Stimulated activated CD4-positive, alpha-beta T cell treated with anti-CD3 and anti-CD28 coated beads, Interleukin-1b, Interleukin-23, amount 100 ng/mL, for 48 hours (primary cell): ENCODE results near the gene SYPL2.
"Not testable (repeated sequence)": the region's sequence is repeated elsewhere in the genome, so short reads cannot be mapped to it uniquely, and the experiment has no call there.

Experiments
- DNase-seq: peaks from one replicate; pipeline ENCODE4 v3.0.0-alpha.2; 2020

SYPL2 gene

DNA sequence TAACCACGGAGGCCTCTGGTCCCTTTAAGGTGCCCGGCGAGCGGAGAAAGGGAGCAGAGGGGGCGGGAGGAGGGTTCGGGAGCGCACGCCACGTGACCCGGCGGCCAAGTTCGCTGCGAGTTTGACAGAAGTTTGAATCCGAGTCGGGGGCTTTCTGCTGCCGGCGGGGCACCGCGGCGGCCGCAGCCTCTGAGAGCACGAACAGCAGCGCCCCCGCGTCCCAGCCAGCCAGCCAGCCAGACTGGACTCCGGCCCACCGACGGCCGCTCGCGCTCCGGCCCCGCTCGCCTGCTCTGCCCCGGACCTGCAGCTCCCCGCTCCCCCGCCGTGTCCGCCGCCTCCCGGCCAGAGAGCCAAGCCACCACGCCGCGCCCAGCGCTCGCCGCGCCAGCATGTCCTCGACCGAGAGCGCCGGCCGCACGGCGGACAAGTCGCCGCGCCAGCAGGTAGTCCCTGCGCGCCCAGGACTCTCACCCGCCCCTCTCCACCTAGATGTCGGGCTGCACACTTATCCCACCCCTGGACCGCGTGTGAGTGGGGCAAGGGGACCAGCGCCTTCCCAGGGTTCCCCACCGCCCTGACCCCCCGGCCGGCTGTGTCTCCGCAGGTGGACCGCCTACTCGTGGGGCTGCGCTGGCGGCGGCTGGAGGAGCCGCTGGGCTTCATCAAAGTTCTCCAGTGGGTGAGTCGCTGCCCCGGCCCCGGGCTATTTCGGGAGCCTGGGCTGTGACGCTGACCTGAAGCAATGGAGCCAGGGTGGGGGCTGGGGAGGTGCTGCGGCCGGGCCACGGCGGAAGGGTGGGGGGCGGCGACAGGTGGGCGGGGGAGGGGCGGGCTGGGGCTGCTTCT lies at the start of gene SYPL2:
SYPL2 (plus strand) TSS at position 95 of the 849 bp plus-strand sequence; CDS start at position 393, 298 bp downstream.
- no peak for DNase-seq

DNA sequence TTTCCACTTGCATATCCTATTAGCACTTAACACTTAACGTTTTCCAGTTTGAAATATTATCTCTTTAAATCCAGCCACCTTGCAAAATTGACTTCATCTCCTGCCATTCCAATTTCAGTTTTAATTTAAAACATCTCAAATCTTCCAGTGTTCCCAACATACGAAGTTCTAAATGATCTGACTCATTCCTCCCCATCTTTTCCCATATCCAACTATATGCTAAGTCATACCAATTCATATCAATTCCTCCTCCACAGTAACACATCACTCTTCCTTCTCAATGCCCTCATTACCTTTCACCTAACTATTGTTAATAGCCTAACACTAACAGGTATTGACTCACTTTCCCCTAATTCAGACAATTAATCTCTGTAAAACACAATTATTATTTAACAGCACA lies 42.8 kb upstream of the SYPL2 start:
- no peak for DNase-seq

DNA sequence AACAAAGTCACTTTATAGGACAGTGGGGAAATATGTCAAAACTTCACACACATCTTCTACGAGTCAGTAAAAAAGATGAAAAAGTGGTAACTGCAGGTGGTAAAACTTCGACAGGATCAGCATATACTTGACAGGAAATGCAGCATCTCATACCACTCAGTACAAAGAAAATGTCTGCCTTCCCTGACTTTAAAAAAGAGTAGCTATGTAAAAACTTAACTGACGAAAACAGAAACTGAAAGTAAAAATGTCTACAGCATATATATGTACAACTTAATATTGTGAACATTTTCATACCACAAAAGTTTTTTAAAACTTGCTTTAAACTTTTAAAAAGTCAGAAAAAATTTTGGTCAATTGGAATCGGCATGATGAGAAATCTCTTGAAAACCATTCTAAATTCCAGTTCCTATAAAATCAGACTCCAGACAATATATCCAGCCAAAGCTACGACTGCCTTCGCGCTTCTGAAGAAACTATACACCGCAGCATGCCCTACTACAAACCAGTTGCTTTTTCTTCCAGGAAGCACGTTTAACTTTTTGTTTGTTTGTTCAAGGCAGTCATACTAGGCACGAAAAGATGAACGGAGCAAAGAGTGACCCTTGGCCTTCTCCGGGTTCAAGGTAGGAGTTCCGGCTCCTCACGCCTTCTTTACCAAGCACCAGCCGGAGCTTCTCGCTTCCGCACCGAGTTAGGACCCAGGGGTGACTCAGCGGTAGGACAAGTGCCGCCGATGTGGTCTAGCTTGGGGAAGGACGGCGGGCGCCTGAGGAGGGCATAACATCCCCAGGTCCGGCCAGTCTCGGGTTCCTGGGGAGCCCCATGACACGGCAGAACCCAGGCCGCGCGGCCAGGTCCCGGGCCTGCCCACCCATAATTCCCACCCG lies 40.7 kb upstream of the SYPL2 start:
- peak; percentile 78 for DNase-seq

DNA sequence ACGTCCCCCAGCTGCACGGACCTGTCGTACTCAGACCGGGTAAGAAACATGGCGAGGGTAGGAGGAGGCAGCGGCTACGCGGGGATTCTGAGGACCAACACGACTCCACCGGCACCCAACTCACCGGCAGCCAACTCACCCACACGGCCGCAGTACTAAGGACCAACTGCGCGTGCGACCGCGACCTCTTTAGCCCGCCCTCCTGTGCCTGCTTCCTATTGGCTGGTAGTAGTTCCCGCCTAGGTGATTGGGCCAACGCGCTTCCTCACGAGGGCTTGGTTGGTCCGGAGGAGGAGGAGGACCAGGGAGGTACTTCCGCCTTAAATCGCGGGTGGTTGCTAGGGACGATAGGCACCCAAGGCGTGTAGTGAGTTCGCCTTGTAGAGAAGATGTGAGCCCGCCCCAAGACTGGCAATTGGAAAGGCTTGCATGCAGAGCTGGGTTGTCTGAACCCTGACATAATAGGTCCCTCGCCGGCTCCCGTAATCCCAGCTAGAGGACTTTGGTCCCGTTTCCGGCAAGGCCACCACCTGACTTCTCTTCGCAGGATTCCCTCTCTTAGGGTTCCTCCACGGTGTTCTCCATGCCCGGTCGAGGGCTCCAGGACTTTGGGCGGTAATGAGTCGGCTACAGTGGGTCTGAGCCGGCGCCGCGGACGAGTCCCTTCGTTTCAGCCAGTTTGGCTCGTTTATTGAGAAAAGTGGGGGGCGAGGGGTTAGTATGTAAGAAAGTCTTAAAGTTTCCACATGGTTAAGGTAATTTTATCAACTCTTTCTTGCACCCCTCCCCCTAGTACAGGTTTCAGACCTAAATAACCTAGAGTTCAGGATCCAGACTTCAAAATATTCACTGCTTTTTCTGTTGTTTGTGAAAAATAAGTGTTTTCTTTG lies 39.8 kb upstream of the SYPL2 start, which contains the start of gene PSMA5:
PSMA5 (minus strand) TSS at position 168 of the 890 bp plus-strand sequence; CDS start at position 50, 118 bp downstream.
- DNase-seq, result peak; percentile 98

DNA sequence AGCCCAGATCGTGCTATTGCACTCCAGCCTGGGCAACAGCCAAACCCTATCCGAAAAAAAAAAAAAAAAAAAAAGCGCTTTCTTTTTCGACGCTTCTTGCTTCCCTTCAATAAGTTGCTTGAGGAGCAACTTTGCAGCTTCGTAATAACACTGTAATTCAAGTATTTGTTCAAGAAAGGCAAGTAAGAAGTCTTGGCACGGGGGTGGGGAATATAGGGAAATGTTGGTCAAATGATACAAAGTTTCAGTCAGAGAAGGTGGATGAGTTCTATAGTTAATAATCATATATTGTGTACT lies 39.2 kb upstream of the SYPL2 start:
- no peak for DNase-seq

DNA sequence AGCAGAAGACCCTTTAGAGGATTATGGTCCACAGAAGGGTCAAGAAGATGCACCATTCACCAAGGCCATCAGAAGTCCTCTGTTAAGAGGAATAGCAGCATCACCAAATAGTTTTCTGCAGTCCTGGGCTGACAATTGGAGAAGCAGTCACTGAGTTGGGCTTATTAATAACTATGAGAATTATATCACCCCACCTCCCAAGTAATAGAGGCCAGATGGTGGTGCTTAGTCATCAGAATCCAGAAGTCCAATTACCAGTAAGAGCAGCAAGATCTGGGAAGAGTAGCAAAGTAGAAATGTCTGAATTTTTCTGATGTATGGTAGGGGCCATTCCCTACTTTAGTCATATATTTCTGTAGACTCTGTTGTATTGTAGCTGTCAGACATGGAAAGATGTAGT lies 34.0 kb upstream of the SYPL2 start:
- no peak for DNase-seq

DNA sequence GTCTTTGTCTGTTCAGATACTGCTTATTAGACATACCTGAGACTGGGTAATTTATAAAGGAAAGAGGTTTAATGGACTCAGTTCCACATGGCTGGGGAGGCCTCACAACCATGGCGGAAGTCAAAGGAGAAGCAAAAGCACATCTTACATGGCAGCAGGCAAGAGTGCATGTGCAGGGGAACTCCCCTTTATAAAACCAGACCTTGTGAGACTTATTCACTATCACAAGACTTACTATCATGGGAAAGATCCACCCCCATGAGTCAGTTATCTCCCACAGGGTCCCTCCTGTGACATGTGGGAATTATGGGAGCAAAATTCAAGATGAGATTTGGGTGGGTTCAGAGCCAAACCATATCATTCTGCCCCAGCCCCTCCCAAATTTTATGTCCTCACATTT lies 33.0 kb upstream of the SYPL2 start:
- no peak for DNase-seq

DNA sequence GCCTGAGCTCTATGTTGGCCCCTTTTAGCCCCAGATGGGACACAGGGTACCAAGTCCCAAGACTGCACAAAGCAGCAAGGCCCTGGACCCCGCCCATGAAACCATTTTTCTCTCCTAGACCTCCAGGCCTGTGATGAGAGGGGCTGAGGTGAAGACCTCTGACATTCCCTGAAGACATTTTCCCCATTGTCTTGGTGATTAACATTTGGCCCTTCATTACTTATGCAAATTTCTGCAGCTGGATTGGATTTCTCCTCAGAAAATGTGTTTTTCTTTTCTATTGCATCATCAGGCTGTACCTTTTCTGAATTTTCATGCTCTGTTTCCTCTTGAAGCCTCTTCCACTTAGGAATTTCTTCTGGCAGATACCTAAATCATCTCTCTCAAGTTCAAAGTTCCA lies 31.9 kb upstream of the SYPL2 start:
- no peak for DNase-seq

DNA sequence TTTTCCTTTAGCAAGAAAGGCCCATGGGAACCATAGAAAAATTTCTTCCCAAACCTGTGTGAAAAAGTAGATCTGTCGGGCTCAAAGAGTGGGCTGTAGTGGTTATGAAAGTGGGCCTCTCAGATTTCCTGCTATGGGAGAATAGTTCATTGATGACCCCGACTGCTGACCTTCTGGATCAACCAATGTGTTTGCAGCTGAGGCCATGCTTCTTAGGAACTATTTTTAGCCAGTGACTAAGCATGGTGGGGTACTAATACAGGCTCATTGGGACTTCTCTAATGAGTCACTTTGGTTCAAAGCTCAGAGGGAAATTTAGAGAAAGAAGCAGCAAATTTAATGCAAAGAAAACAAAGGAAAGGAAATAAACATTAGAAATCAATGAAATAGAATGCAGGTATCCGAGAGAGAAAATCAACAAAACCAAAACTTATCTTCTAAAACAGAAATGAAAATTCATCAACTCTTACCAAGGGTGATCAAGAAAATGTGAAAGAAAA lies 27.5 kb upstream of the SYPL2 start:
- DNase-seq, result no peak

DNA sequence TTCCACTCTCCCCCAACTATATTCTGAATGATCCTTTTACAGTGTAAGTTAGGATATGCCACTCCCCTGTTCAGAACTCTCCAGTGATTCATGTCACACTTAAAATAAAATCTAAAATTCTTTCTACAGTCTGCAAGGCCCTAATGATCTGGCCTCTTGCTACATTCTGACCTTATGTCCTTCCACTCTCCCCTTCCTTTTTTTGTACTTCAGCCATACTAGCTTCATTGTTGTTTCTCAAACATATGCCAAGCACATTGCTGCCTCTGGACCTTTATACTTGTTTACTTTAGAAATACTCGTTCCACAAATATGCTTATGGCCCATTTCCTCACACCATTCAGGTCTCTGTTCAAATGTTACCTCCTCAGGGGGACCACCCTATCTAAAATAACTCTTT lies 25.3 kb upstream of the SYPL2 start:
- DNase-seq, result no peak

DNA sequence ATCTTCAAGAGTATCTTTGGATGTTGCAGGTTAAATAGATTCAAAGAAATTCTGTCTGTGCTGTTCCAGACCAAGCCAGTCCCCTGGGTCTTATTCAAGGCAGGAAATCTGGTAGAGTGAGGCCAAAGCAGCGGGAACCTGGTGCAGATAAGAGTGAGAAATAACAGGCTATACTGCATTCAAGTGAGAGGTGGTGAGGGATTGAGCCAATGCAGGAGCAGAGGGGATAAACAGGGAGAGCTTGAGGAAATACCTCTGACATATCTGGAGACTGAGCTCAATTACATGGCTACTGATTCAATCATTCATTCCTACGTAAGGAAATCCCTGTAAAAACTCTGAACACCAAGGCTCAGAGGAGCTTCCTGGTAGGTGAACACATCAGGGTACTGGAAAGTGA lies 22.9 kb upstream of the SYPL2 start:
- no peak for DNase-seq

DNA sequence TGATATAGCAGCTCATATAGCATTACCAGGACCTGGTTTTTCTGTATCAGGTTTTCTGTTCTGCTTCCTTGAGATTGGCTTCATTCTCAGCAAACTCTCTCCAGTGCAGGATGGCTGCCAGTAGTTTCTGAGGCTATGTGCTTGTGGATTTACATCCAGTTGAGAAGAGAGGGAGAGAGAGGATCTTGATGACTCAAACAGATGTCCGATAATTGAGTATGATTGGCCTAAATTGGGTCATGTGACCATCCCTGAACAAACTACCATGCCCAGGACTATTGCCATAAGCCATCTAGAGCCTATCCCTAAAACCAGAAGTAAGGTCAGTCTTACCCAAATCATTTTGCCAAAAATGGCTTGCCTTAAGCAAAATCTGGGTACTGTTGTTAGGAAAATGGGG lies 22.0 kb upstream of the SYPL2 start:
- DNase-seq, result no peak

DNA sequence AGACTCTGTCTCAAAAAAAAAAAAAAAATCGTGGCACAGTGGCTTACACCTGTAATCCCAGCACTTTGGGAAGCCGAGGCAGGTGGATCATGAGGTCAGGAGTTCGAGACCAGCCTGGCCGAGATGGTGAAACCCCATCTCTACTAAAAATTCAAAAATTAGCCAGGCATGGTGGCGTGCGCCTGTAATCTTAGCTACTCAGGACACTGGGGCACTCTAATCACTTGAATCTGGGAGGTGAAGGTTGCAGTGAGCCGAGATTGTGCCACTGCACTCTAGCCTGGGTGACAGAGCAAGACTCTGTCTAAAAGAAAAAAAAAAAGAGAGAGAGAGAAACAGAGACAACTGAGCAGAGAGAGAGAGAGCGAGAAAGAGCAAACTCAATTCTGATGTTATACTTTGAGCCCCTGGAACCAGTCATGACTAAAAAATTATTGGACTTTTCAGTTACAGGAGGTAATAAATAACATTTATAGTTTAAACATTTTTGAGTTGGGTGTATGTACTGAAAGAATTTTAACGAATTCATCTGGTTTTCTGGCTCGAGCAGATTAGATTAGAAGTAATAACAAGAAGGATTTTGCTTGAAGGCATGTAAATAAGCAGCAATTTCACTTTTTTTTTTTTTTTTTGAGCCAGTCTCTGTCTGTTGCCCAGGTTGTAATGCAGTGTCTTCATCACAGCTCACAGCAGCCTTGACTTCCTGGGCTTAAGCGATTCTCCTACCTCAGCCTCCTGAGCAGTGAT lies 20.2 kb upstream of the SYPL2 start:
- DNase-seq, result not testable (repeated sequence)

DNA sequence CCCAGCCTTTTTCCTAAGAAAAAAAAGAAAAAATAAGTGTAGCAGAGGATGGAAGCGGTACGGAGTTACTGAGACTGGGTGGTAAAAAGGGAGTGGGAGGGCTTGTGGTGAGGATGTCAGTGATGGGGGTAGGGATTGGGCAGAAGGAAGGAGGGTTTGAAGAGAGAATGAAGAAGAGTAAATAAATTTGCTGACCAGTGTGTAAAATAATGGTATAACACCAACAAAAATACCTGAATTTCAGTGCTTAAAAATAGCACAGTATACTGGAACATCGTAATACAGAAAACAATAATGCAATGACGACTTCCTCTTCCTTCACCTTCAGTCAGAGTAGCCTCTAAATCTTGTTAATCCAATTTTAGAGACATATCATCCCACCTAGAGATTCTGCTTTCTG lies 18.8 kb upstream of the SYPL2 start:
- DNase-seq, result no peak

DNA sequence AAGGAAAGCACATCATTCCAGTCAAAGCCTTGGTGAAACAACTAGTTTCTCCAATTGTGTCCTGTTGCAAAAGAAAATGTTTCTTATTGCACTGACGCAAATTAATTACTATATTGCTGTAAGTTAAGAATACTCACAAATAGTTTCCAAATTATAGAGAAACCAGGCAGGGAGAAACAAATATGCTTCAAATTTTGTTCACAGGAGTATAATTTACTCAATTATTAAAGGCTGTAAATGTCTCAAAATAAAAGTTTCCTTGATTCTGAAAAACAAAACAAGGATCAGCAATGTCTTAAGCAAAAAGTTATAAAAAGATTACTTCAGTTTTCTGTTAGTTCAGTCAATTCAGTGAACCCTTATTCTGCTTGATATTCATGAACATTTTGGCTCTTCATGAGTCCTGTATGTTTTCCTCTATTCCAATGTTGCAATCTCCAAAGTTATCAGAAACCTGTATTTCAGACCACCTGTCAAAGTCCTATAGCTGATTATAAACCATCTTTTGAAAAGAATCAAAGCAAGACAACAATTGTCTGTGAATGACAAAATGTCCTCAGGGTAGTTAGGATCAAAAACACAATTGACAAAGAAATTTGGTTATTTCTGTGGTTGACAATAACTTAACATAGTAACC lies 11.7 kb upstream of the SYPL2 start:
- DNase-seq, result no peak

DNA sequence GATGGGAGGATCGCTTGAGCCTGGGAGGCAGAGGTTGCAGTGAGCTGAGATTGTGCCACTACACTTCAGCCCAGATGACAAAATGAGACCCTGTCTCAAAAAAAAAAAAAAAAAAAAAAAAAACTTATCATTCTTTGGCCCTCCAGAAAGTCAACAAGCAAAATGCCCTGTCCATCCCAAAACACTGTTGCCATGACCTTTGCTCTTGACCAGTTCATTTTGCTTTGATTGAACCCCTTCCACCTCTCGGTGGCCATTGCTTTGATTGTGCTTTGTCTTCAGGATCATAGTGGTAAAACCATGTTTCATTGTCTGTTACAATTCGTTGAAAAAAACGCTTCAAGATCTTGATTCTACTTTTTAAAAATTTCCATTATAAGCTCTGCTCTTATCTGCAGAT lies 8.5 kb upstream of the SYPL2 start:
- DNase-seq, result no peak

DNA sequence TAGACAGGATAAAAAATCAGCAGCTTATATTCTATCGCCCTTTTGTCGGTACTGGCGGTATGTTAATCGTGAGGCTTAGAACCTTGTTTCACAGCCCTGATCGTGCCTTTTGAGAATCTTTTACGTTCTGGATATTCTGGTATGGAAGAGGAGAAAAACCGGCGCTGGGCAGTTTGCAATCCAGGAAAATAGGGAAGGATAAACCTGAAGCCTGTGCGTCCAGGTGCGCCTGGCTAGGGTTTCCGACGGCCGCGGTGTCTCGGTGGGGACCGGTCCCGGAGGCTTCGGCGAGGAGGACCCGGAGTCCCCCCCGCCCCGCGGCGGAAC lies 258 bp upstream of the SYPL2 start:
- DNase-seq, result no peak

DNA sequence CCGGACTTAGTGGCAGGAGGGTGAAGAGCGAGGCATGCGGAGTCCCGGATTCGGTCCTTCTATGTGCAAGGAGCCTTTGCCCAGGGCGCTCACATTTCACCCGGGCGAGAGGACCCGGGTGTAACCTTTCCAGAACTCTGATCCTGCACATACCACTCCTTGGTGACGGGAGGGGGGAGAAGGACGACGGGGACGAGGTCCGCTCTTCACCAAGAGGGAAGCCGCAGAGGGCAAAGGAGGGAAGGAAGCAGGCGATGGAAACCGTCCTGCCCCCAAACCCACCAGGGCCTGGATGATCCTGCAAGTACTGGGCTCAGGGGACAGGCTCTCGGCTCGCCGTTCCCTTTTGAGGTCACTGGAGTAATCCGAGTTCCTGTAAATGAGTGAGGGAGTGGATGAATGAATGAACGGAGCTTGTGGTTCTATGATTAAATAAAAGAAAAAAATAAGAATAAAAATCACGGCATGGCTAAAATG lies 993 bp downstream of the SYPL2 start:
- DNase-seq, result no peak

DNA sequence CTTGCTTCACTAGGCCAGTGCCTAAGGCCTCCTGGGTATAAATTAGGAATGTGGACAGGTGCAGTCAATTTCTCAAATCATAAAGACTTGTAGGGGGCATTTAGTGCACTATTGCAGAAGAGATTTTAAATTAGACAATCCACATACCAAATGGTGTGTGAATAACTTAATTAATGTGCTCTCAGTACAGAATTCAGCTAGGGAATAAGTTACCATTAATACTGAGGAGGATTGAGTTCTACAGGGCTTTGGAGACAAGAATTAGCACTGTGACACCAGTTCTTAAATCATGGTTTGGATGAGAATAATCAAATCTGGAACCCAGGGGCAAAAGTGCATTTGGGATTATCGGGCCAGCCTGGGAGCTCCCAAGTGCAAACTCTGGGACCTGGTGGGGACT lies 1.7 kb downstream of the SYPL2 start:
- DNase-seq, result no peak

DNA sequence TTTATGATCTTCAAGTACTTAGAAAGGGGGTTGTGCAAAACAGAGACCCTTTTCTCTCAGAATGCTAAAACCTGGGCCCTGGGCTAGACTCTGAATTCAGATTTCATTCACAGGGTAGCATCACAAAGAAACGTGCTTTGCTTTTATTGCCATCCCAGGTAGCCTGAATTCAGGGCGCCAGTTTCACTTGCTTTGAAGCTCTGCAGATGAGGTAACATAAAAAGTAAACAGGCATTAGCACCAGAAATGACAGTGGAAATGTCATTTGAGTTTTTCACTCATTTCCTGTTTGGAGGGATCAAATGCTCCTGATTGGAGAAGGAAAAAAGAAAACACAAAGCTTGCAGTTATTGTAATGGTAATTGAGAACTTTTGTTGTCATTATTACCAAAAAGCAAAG lies 2.6 kb downstream of the SYPL2 start:
- DNase-seq, result no peak

DNA sequence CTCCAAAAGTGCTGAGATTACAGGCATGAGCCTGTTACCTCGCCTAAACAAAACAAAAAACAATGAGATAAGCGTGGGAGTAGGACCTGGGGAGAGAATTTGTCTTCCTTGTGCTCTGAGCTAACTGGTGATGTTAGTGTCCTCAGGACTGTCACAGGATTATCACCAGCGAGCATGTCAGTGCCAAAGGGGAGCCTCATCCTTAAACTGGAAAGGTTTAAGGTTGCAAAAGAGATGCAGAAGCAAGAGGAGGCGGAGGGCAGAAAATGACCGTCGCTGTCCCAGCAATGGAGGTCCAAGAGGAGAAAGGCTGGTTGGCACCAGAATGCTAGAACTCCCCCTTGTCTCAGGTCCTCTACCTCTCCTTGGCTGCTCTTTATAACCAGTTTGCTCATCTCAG lies 3.9 kb downstream of the SYPL2 start:
- no peak for DNase-seq

DNA sequence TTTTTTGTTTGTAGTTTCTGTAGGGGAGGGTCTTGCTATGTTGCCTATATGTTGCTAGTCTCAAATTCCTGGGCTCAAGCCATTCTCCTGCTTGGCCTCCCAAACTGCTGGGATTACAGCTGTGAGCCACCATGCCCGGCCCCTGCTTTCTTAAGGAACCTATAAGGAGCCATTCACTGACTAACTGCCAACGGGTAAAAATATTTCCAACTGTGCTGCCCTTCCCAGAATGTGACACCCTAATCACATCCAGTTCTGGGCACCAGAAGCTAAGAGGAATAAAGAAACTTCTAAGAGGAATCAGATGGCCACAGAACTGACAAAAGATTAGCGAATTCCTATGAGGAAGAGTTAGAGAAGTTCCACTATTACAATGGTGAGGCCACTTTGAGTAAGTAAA lies 6.4 kb downstream of the SYPL2 start:
- DNase-seq, result no peak
